SH-SY5Y (cell line): Measurements from ENCODE around the gene PHF20.

Experiments used
- GATA2 ChIP-seq: IDR thresholded peaks from 2 replicates; pipeline ENCODE4 v1.6.1; 2011; ENCODE audit warnings: mild to moderate bottlenecking, low read depth, low read length
- GATA3 ChIP-seq: IDR thresholded peaks from 2 replicates; pipeline ENCODE4 v1.6.1; 2011; ENCODE audit warnings: low read depth, mild to moderate bottlenecking, low read length, moderate library complexity

- TF ChIP-seq GATA2 (no peak), GATA3 (no peak)
Measured at GRCh38 chr20:35904982-35905663, 133.3 kb downstream of the PHF20 start.
